ENCODE data around the gene MS4A18.
"Not testable (repeated sequence)": the region's sequence is repeated elsewhere in the genome, so short reads cannot be mapped to it uniquely, and the experiment has no call there.

MS4A18 gene

DNA sequence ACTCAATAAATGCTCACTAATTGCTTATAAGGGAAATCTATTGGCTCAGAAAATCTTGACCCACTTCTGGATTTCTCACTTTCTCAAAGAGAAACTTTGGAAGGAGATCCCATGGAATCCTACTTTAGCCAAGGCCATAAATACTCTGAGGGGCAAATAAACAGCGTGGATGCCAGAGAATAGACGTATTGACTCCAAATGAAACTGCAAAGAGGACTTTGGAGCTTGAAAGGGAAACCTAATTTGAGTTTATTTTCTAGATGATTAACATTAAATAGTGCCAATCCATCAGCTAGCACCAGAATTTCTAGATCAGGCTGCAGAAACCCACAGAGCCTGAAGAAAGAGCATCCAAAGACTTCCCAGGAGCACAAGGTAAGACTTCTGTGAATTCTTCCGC lies at the start of gene MS4A18:
TSS of gene MS4A18 (plus strand) at position 301 of the 400 bp plus-strand sequence.
- no peak for DNase-seq (ENCODE audit: low spot score)

DNA sequence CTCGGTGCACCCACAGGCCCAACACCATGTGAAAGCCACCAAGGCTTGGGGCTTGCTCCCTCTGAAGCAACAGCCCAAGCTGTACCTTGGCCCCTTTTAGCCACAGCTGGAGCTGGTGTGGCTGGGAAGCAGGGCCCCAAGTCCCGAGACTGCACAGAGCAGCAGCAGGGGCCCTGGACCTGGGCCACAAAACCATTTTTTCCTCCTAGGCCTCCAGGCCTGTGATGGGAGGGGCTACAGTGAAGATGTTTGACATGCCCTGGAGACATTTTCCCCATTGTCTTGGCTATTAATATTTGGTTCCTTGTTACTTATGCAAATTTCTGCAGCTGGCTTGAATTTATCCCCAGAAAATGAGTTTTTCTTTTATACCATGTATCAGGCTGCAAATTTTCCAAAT lies 46.3 kb upstream of the MS4A18 start:
- DNase-seq (ENCODE audit: low spot score), result not testable (repeated sequence)

DNA sequence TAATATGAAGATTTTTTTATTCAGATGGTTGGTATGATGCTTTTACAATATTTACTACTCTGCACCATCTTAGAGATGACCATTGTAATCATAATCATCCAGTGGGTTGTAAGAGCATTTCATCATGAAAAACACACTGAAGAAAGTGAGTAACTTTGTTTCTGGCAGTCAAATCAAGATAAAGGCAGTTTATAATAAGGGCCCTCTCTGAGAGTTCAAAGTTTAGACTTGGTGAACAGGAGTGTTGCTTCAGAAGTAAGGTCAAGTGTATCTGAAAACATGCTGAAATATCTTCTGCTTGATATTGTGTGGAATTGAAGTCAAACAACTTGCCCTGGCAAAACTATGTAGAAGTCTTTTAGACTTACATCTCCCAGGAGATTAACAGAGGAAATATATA lies 44.6 kb upstream of the MS4A18 start:
- no peak for DNase-seq (ENCODE audit: low spot score)

DNA sequence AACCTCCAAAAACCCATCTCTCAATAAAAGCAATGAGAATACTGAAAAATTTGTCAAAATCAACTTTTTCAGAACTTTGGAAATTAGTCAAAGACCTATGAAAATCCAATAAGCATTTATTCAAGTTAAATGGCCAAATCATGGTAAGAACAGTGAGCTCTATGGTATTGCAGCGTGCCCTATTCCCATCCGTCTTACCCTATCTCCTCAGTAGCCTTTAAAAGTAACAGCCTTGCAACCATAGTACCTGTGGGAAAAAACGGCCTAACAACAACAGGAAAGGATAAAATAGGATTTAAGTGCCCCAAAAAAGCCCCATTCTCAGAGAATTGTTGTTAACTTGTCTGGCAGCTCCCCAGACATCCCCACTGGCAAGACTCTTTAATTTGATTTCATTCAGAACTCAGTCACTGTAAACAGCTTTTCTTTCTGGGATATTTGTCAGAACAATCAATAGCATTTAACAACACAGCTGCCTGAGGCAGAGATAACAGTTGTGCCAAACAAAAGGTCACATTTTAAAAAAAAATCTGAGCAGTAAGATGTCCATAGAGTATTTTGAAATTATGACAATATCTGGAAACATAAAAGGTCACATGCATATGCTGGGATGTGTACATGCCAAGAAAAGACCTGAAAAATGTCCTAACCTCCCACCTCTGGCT lies 43.9 kb upstream of the MS4A18 start:
- no peak for DNase-seq (ENCODE audit: low spot score)

DNA sequence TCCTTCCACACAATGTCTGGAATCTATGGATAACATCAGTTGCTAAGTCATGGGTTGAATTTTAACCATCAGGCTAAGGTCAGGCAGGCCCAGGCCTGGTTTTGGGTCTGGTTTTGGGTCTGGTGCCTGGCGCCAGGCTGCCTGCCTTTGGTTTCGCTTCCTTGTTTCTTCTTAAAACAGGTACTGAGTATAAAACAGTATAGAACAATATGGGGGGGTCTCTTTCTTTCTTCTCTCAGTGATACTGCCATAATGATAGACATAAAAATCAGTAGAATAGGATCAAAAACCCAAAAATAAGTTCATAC lies 40.0 kb upstream of the MS4A18 start:
- DNase-seq (ENCODE audit: low spot score), result not testable (repeated sequence)

GRCh38 chr11:60691661-60692060 lies 32.9 kb upstream of the MS4A18 start:
- no peak for DNase-seq (ENCODE audit: low spot score)

DNA sequence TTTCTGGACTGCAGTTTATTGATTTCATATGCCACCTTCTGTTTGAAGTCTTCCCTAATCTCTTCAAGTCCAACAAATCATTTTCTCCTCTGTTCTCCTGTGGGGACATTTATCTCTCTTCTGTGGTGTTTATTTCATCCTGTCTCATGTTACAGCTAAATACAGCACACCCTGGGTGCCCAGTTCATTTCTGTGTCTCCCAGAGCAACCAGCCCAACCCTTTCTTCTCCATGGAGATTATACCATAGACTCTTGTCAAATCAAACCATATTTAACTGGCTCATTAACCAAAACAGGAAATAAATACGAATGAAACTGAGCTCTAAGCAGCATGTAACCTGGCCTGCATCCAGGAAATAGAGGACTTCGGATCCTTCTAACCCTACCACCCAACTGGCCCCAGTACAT lies 25.2 kb upstream of the MS4A18 start, which contains the start of gene MS4A8:
TSS of gene MS4A8 (plus strand) at position 329 of the 408 bp plus-strand sequence. CDS start 1,249 bp downstream, outside the sequence.
- DNase-seq (ENCODE audit: low spot score), result no peak

DNA sequence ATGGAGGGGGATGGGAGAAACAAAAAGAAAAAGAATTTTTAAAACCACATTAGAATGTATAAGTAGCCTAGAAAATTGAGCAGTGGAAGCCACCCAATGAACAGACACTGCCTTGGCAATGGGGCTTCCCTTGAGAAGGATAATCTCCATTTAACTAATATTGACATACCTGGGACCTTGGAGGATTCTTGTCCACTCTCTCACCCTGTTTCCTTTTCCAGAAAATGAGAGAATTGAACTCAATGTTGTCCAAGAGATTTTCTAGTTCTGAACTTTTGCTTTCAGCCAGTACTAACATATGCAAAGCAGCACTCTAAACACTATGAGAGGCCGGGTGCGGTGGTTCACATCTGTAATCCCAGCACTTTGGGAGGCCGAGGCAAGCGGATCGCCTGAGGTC lies 24.6 kb upstream of the MS4A18 start:
- DNase-seq (ENCODE audit: low spot score), result no peak

- peak; percentile 66 for DNase-seq (ENCODE audit: low spot score)
These were observed 23.6 kb upstream of the MS4A18 start for GRCh38 chr11:60700689-60701468.

- no peak for DNase-seq (ENCODE audit: low spot score)
These were observed 23.1 kb upstream of the MS4A18 start for GRCh38 chr11:60701469-60701818.

DNA sequence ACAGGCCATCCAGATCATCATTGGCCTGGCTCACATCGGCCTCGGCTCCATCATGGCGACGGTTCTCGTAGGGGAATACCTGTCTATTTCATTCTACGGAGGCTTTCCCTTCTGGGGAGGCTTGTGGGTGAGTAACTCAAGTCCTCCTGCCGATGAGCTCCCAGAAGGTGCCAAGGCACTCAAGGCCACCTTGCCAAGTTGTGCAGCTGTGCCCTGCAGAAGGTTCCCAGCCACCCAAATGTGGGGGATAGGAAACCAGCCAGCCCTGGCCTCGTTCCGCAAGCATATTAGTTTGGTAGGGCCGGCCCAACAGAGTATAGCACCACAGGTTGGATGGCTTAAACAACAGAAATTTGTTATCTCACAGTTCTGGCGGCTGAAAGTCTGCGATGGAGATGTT lies 21.1 kb upstream of the MS4A18 start:
- no peak for DNase-seq (ENCODE audit: low spot score)

DNA sequence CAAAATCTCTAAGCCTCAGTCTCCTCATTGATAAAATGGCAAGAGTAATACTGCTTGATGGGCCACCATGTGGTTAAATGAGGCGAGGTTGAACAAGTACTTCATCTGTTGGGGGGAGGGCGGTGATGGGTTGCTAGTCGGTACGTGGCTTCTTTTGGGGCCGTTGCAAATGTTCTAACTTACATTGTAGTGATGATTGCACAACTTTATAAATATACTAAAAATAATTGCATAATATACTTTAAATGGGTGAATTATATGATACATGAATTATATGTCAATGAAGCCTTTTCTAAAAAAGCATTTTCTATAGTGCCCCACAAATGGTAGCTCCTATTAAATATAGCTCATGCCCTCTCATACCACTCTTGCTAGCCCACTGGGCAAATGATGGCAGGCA lies 18.6 kb upstream of the MS4A18 start:
- DNase-seq (ENCODE audit: low spot score), result no peak

GRCh38 chr11:60706931-60707330 lies 17.6 kb upstream of the MS4A18 start:
- DNase-seq (ENCODE audit: low spot score), result no peak

- DNase-seq (ENCODE audit: low spot score), result peak; percentile 49
These were observed 14.0 kb upstream of the MS4A18 start for GRCh38 chr11:60710482-60710881.

DNA sequence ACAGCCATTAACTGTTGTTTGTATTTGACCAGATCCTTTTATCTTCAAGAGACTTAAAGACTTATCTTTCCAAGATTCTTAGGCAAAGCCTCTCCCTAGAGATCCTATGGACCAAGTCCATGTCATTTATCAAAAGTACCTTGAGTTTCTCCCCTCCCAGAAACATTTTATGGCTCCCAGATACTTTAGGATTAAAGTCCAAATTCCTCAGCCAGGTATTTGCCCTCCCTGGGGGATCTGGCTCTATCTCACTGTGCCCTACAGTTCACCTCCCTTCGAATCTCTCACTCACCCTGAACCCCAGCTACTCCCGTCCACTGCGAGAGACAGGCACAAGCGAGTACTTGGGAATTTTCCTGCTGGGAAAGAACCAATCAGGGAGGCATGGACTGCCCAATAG lies 13.2 kb upstream of the MS4A18 start:
- DNase-seq (ENCODE audit: low spot score), result no peak

GRCh38 chr11:60713423-60713822 lies 11.1 kb upstream of the MS4A18 start:
- not testable (repeated sequence) for DNase-seq (ENCODE audit: low spot score)

- DNase-seq (ENCODE audit: low spot score), result no peak
These were observed 6.6 kb upstream of the MS4A18 start for GRCh38 chr11:60717956-60718355.

DNA sequence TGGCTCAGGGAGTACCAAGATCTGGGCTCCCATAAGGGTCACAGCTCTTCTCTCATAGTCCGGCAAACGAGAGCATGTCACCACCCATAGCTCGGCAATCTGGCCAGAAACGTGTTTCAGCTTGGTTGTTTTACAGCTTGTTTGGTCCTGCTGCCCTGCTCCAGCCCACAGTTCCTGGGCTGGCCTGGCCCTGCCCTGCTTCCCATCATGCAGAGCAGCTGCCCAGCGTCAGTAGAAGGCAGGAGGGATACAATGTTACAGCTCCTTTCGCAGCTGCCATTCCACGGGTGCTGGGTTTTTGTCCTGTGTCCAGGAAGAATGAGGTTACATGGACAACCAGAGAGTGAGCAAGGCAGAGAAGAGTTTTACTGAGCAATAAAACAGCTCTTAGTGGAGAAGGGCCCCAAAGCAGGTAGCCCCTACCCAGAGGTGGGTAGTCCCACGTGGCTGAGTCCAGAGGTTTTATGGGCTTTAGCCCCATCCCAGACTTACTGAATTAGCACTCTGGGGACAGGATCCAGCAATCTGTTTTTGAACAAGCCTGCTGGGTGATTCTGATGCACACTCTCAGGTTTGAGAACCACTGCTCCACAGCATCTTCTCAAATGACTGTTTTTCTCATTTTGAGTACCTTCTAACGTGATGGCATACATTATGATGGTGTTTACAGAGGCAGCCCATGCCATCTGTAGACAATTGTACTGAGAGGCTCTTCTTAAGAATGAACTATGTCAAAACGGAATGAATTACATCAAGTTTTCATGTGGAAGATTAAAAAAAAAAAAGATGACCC lies 5.8 kb upstream of the MS4A18 start:
- DNase-seq (ENCODE audit: low spot score), result no peak

DNA sequence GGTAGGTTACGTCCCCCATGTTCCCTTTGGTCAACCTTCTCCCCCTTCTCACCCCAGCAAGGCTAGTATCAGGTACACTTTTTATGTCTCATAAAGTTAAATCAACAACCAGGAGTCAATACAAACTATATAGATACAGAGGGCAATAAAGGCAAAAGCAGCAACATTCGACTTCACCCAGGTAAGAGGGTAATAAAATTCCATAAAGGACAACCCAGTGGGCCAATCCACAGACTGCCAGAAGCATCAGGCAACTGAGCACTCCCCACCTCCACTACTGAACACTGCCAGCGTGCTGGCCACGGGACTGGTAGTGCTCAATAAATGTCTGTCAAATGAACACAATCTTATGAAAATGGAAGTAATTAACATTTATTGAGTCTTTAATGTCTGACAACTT lies 5.1 kb upstream of the MS4A18 start:
- no peak for DNase-seq (ENCODE audit: low spot score)

DNA sequence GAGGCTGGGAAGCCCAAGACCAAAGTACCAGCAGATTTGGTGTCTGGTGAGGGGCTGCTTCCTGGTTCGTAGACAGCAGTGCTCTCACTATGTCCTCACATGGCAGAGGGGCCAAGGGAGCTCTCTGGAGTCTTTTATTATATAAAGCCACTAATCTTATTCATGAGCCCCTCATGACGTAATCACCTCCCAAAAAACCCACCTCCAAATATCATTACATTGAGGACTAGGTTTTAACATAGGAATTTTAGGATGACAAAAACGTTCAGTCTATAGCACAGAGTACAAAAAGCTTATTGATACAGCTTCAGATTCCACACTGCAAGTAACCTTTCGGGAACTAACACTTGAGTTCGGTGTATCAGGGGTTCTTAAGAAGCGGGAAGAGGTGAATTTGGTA lies 4.1 kb upstream of the MS4A18 start:
- no peak for DNase-seq (ENCODE audit: low spot score)

- no peak for DNase-seq (ENCODE audit: low spot score)
These were observed 1.1 kb downstream of the MS4A18 start for GRCh38 chr11:60725592-60725991.

DNA sequence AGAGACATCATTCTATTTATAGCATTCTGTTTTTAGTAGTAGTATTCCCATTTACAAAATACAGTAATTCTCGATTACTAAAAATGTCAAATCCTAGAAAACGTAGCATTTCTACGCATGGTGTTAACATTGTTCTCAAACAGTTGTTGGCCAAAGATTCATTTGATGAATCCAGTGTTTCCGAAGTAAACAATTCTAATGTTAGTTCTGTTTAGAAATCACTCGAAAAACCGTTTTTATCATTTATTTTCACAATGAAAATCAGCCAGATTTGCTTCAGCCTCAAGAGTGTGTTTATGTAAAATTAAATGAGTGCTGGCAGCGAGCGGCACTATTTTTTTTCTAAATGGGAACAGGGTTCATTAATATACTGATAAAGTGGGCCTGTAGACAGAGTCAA lies 7.1 kb downstream of the MS4A18 start:
- DNase-seq (ENCODE audit: low spot score), result no peak

GRCh38 chr11:60734279-60734678 lies 9.8 kb downstream of the MS4A18 start:
- DNase-seq (ENCODE audit: low spot score), result no peak
